ENCODE data around the gene STAT2.
A peak's percentile ranks its signal among the peaks of the same experiment; 100 is the strongest.
"Not testable (repeated sequence)": the region's sequence is repeated elsewhere in the genome, so short reads cannot be mapped to it uniquely, and the experiment has no call there.

The STAT2 gene

GRCh38 chr12:56324206-56324605 lies 35.7 kb downstream of the STAT2 start:
- DNase-seq = no peak

GRCh38 chr12:56321610-56322009 lies 38.3 kb downstream of the STAT2 start:
- not testable (repeated sequence) for DNase-seq

DNA sequence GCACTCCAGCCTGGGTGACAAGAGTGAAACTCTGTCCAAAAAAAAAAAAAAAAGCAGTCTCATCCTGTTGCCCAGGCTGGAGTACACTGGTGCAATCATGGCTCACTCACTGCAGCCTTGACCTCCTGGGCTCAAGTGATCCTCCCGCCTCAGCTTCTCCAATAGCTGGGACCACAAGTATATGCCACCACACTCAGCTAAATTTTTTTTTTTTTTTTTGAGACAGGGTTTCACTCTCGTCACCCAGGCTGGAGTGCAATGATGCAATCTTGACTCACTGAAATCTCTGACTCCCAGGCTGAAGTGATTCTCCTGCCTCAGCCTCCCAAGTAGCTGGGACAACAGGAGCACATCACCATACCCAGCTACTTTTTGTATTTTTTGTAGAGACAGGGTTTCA lies 38.9 kb downstream of the STAT2 start:
- no peak for DNase-seq

DNA sequence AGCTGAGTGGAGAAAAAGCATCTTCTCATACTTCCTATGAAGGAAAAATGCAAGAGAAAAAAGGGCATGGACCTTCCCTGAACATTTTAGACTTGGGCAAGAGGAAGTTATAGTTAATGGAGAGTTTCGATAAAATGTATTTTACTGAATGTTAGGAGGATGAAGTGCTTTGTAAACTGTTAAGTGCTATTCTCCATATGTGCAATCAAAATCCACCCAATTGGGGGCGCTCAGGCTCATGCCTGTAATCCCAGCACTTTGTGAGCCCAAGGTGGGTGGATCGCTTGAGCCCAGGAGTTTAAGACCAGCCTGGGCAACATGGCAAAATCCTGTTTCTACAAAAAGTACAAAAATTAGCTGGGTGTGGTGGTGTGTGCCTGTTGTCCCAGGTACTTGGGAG lies 42.2 kb downstream of the STAT2 start:
- DNase-seq = no peak

- peak; percentile 95 for DNase-seq
Measured at GRCh38 chr12:56315622-56316473, 44.1 kb downstream of the STAT2 start, which contains the start of gene CNPY2. Gene CNPY2, minus strand, starts transcription at chr12:56315988. Its CDS starts 771 bp downstream, at chr12:56315217.

GRCh38 chr12:56315249-56315621 lies 44.7 kb downstream of the STAT2 start:
- no peak for DNase-seq

GRCh38 chr12:56311003-56311402 lies 48.9 kb downstream of the STAT2 start:
- no peak for DNase-seq

GRCh38 chr12:56308714-56309113 lies 51.2 kb downstream of the STAT2 start:
- no peak for DNase-seq

GRCh38 chr12:56307221-56307965 lies 52.5 kb downstream of the STAT2 start:
- DNase-seq = no peak

DNA sequence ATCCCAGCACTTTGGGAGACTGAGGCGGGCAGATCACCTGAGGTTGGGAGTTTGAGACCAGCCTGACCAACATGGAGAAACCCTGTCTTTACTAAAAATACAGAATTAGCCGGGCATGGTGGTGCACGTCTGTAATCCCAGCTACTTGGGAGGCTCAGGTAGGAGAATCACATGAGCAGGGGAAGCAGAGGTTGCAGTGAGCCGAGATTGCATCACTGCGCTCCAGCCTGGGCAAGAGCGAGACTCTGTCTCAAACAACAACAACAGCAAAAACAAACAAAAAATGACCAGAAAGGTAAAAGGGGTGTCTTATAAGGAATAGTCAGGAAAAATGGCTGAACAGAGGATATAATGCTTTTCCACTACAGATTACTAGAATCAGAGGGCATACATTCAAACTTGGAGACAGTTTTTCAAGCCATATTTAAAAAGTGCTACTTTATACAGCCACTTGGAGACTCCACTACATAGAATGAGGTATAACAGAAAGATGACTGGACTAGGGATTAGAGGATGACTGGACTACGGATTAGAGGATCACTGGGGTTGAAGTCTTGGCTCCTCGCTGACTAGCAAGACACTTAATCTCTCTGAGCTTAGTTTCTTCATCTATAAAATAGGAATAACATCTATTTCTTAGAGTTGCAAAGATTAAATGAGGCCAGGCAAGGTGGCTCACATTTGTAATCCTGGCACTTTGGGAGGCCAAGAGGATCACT lies 54.9 kb downstream of the STAT2 start:
- no peak for DNase-seq

DNA sequence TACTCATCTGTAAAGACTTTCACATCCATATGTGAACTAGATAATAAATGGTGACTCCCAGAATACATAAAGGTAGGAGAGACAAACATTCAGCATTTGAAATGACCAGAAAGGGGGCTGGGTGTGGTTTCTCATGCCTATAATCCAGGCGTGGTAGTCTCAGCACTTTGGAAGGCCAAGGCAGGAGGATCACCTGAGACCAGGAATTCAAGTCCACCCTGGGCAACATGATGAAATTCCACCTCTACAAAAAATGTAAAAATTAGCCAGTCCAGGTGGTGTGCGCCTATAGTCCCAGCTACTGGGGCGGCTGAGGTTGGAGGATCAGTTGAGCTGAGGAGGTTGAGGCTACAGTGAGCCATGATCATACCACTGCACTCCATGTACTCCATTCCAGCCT lies 55.6 kb downstream of the STAT2 start:
- no peak for DNase-seq

DNA sequence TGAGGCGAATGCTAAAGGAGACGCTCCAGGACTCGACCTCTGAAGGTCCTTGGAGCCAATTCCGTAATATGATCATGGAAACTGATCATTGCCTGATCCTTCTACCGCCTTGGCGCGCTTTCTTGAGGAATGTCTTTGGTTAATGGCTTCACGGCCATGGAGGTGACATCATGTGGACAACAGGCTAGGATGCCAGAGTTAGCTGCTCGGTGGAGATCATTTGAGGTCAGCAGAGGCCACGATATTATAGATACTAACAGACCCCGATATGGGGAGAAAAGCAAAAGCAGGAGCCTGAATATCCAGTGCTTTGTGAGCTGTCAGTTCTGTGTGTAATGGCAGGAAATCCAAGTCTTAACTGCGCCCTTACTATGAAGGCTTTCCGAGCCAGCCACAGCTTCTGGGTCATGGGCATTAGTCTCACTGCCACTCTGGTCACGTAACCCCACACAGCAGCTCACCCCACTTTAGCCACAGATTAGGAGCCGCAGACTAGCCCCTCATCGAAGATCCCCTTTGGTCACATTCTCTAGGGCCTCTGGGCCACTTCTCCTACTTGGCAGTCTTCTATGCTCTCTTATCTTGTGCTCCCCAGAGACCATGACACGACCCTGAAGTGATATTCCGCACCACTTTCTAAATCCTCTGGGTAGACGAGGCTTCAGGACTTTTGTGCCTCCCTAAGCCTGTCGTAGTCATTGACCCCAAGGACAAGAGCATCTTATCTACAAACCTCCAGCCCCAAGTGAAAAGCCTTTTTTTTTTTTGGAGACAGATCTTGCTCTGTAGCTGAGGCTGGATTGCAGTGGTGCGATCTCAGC lies 59.1 kb downstream of the STAT2 start:
- no peak for DNase-seq

DNA sequence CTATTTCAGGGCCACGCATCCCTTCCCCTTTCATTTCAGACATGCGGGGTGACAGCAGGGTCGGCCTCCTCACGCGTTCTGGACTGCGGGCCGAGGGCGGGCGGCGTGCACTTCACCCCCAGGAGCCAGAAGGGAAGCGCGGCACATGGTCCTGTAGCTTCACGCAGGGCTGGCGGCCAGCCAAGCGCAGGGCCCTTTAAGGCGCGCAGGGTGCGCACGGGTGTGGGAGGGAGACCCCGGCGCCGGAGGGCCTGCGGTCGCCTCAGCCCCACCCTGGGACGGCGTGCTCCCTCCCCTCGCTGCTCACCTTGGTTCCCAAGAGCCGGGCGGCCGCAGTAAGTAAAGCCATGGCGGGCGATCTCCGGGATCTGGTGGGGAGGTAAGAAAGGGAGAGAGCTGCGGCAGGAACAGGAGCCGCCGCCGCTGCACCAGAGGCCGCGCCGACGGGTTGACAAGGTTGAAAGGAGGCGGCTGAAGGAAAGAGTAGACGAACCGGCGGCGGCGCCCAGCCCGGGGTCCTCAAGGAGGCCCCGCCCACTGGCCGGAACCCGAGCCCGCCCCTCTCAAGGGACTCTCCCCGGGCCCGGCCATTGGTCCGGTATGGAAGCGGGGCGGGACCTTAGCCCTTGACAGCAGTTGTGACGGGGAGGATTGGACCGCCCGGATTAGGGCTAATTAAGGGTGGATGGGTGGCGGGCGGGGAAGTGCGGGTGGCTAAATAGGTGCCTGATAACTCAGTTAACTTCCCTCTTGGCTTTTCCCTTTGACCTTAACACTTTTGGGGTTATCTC lies 59.9 kb downstream of the STAT2 start, which contains the start of gene CS:
Gene CS (minus strand): TSS at position 478 of the 791 bp plus-strand sequence. CDS start 129 bp downstream, at position 349.
- peak; percentile 99 for DNase-seq

DNA sequence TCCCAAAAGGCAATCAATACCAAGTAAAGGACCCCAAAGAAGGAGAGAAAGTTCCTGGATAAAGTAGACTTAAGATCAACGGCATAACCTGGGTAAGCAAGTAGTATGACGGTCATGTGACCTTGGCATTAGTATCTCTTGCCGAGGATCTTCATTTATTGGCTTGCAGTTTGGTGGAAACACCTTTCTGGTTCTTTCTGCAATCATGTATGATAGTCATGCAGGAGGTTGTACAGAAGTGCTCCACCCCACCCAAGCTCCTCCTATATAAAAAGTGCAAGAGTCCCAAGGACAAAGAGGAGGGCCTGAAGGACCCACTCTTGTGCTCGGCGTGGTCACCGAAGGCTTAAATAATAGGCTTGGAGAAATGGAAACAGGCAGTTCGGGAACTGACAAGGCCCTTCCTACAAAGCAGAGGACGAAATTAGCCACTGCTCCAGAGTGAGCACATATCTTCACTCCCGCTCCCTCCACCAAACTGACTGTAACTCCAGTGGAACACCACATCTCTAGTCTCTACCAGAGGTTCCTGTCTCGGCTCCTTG lies 60.5 kb downstream of the STAT2 start:
- DNase-seq = peak; percentile 48

- DNase-seq = no peak
Measured at GRCh38 chr12:56298828-56299227, 61.1 kb downstream of the STAT2 start.

DNA sequence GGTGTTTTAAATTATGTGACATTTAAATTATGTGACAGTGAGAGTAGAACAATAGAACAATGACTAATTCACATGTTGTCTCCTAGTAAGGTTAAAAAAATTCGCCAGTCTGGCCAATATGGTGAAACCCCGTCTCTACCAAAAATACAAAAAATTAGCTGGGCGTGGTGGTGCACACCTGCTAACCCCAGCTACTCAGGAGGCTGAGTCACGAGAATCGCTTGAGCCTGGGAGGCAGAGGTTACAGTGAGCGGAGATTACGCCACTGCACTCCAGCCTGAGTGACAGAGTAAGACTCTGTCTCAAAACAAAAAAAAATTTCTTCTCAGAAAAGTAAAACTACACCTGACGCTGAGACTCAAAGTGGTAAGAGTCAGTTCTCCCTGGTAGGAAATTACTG lies 62.5 kb downstream of the STAT2 start:
- no peak for DNase-seq

- no peak for DNase-seq
Measured at GRCh38 chr12:56296295-56296694, 63.6 kb downstream of the STAT2 start.

DNA sequence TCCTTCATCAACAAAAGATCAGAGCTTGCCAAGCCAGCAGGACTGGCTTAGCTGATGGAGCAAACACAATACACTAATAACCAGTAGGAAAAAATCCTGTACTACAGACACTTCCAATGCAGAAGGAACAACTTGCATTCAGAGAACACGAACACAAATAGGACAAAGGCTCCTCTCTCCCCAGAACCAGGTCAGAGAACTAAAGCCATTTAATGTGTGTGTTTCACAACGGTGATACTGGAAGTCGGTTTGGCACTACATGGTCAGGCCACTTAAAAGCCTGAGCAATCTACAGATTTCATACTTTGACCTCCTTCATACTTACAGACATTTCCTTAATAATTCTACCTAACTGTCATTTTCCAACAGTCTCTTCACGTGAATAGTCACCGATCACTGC lies 66.1 kb downstream of the STAT2 start:
- no peak for DNase-seq
